Activated CD4-positive, alpha-beta T cell treated with anti-CD3 and anti-CD28 coated beads for 36 hours (primary cell): ENCODE results near the gene PNRC1. TPM values are rescaled to one million over a fixed set of nuclear protein-coding genes. Genes with fewer than 3 reads are reported as not detected.
"Not testable (repeated sequence)": the region's sequence is repeated elsewhere in the genome, so short reads cannot be mapped to it uniquely, and the experiment has no call there.

Experiments
- ATAC-seq: fragments of 200-7000 bp; cut with Tn5 transposase; one replicate; pipeline ENCODE4 v1.10.0; 2021; ENCODE audit warnings: mild to moderate bottlenecking, moderate library complexity
- CTCF ChIA-PET: fragments of 350-600 bp; sonication (Branson Sonifier 250); formaldehyde crosslinking; loops from one replicate; lab custom pipeline; 2021; ENCODE audit warnings: antibody characterized with exemption; lab: Charles Lee
- POLR2A ChIA-PET: fragments of 350-600 bp; sonication (Branson Sonifier 250); formaldehyde crosslinking; loops from one replicate; lab custom pipeline; 2021; ENCODE audit warnings: antibody characterized with exemption, inconsistent platforms; lab: Charles Lee
- DNase-seq: peaks from one replicate; pipeline ENCODE4 v3.0.0-alpha.2; 2020
- H3K27ac Mint-ChIP-seq: one replicate; pipeline ENCODE4 v1.8.0; 2021; ENCODE audit warnings: mixed read lengths
- H3K27me3 Mint-ChIP-seq: one replicate; pipeline ENCODE4 v1.8.0; 2021; ENCODE audit warnings: mixed read lengths
- H3K36me3 Mint-ChIP-seq: one replicate; pipeline ENCODE4 v1.8.0; 2021; ENCODE audit warnings: low read depth, mixed read lengths
- H3K4me1 Mint-ChIP-seq: one replicate; pipeline ENCODE4 v1.8.0; 2021; ENCODE audit warnings: mixed read lengths
- H3K4me3 Mint-ChIP-seq: one replicate; pipeline ENCODE4 v1.8.0; 2021; ENCODE audit warnings: mild to moderate bottlenecking, moderate library complexity, mixed read lengths
- H3K9me3 Mint-ChIP-seq: one replicate; pipeline ENCODE4 v1.8.0; 2021; ENCODE audit warnings: low read depth, mixed read lengths
- intact Hi-C, 2 experiments: fragments of 100-400 bp; cut with DNase I in 1 of 2; cut with micrococcal nuclease in 1 of 2; formaldehyde crosslinking; loops; one replicate each; pipeline versions ENCODE4 v1.14.2 to v1.15.1; 2022 to 2024; cut with DNase I, micrococcal nuclease
- total RNA-seq, 2 experiments: library from RNA; stranded (reverse); gene quantifications; one replicate each; pipeline ENCODE4 v1.2.3, GENCODE V29; 2021

The PNRC1 gene
- total RNA-seq, 2 experiments from 2014 or later, result 85.6 to 93.7 TPM

DNA sequence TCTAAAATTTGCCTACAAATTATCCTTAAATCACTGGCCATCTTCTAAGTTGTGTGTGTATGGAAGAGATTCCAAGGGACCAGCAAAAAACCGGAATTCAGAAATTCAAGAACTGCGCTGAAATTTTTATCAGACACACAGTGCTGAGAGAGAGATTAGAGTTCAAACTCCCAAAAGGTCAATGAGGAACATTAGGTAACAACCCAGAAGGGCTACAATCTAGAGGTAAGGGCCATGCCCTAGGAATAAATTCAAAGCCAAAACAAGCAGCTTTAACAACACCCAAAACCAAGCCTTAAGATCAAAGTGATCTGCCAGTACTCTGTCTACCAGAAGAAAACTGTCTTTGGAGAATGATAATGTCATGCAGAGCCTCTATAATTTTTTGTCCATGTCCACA, 19.6 kb downstream of the PNRC1 start:
- Mint-ChIP-seq H3K4me3 (no peak overlapping the region), H3K27ac (no peak overlapping the region), H3K27me3 (no peaks in the 10 kb centered on the region), H3K4me1 (peaks cover 9% of the 10 kb centered on the region), H3K9me3 (no peaks in the 10 kb centered on the region), H3K36me3 (no peaks in the 10 kb centered on the region)
- intact Hi-C loops, result no loop called here
- ChIA-PET CTCF (interaction anchor here (2.4 kb wide), 1 partner anchor 15 kb away, joined by 15 read pairs; no protein-coding TSS in a partner anchor), POLR2A (no interaction called here)
- DNase-seq, result no peak
- ATAC-seq, result no peak

DNA sequence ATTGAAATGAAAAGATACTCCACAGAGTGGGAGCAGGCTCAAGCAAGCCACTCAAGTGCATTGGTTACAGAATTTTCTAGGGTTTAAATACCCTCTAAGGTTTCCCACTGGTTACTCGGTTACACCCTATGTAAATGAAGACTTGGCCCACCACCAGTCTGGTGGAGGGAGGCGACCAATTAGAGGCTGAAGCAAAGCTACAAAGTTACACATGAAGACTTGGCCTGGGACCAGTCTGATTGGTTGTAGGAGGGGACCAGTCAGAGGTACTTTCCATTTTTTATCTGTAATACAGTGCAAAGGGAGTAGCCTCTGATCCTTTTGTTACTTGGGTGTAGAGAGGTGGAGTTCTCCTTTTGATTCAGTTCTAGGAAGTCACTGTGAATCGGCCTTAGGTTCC, 29.7 kb downstream of the PNRC1 start:
- Mint-ChIP-seq H3K27ac (no peak overlapping the region), H3K9me3 (no peaks in the 10 kb centered on the region), H3K4me1 (no peaks in the 10 kb centered on the region), H3K4me3 (no peak overlapping the region), H3K36me3 (no peaks in the 10 kb centered on the region), H3K27me3 (no peaks in the 10 kb centered on the region)
- ChIA-PET POLR2A (no interaction called here), CTCF (interaction anchor here (0.6 kb wide), 1 partner anchor 1563 kb away, joined by 3 read pairs; no protein-coding TSS in a partner anchor)
- DNase-seq, result no peak
- intact Hi-C loops, result loop anchor here in 1 of 2 experiments (2.0 kb wide), 1 partner anchor 51 kb away; no protein-coding TSS in a partner anchor
- ATAC-seq, result peak; percentile 19

DNA sequence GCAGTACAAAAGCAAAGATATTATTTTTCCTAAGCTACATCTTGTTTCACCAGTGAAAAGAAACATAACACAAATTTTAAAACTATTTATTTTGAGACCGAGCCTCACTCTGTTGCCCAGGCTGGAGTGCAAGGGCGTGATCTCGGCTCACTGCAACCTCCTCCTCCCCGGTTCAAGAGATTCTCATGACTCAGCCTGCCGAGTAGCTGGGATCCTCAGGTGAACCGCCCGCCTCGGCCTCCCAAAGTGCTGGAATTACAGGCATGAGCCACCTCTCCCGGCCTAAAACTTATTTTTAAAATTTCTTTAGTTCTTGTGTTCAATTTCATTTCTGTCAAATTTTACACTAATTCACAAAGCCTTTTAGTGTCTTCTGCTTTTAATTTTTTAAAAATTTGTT, 31.4 kb downstream of the PNRC1 start:
- POLR2A ChIA-PET, result interaction anchor here (0.6 kb wide), 1 partner anchor 30 kb away, joined by 3 read pairs; no protein-coding TSS in a partner anchor
- intact Hi-C loops, result loop anchor here in 1 of 2 experiments (2.0 kb wide), 1 partner anchor 53 kb away; no protein-coding TSS in a partner anchor
- peaks cover 2% of the 10 kb centered on the region for H3K4me1 Mint-ChIP-seq
- H3K4me3 Mint-ChIP-seq, result no peak overlapping the region
- peaks cover 6% of the 10 kb centered on the region for H3K27me3 Mint-ChIP-seq
- H3K27ac Mint-ChIP-seq, result no peak overlapping the region
- H3K36me3 Mint-ChIP-seq, result no peaks in the 10 kb centered on the region
- DNase-seq (no peak), ATAC-seq (no peak)
- CTCF ChIA-PET, result interaction anchor here (2.2 kb wide), 1 partner anchor 129 kb away, joined by 6 read pairs; no protein-coding TSS in a partner anchor
- no peaks in the 10 kb centered on the region for H3K9me3 Mint-ChIP-seq

DNA sequence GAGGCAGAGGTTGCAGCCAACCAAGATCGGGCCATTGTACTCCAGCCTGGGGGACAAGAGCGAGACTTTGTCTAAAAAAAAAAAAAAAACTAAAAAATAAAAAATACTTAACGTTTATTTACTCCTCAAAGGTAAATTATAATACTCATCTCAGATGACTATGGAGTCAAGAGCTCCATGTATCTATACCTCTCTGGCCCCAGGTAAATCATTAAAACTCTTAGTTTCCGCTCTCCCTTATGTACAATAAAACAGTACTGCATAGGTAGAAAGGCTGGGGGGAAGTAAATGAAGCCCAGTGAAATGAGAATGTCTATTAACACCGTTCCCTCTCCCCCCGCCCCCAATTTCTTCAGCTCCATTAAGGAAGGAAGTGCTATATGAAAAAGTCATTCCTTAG, 36.2 kb downstream of the PNRC1 start:
- Mint-ChIP-seq H3K4me1 (peaks cover 6% of the 10 kb centered on the region), H3K36me3 (no peaks in the 10 kb centered on the region), H3K9me3 (no peaks in the 10 kb centered on the region), H3K4me3 (peak overlapping the region; percentile 74), H3K27ac (no peak overlapping the region), H3K27me3 (peaks cover 10% of the 10 kb centered on the region)
- POLR2A ChIA-PET, result interaction anchor here (1.2 to 2.0 kb wide), 2 partner anchors 29 to 37 kb away, joined by 6 to 8 read pairs; partner anchors contain the start of genes PM20D2 and PNRC1
- ATAC-seq, result no peak
- no peak for DNase-seq
- CTCF ChIA-PET, result interaction anchor here (0.6 to 1.4 kb wide), 4 partner anchors 26 to 307 kb away, joined by 3 to 10 read pairs (median 4); no protein-coding TSS in a partner anchor
- intact Hi-C loops, result loop anchor here (1.0 to 5.0 kb wide), 4 partner anchors 28 to 134 kb away; partner anchors contain the start of gene PNRC1 (in 1 of the 2)

DNA sequence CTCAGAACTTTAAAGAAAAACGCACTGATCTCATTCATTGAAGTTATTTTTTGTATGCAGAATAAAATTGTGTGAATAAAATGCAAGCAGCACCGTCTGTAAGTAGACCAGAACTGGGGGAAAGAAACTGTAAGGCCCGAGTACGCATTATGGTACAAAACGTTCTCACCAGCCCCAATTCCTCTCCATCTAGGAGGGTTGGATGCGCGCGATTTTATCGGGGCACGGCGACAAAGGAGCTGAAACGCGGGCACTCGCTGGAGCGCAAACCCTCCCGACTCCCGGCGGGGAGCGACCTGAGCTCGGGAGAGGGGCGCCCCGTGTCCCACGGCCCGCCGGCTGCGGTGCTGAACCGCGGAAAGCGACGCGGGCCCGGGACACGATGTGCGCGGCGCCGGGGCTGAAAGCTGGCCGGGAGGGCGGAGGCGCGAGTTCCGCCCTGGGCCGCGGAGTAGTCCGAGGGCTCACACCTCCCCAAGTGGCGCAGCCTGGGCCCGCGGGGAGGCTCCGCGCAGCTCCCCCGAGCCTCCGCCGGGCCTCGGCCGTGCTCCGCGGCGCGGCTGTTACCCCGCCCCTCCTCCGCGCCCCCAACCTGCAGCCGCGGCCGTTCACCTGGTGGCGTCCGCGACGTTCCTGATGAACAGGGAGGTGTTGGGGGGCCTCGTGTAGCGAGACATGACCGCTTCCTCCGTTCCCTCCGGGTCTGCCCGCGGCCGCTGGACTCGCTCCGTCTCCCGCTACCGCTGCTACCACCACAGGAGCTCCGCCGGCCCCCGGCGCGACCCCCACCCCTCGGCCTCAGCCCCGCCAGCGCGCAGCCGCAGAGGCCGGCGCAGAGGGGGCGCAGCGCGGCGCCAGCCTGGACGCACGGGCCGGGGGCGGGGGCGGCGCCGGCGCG, 36.9 kb downstream of the PNRC1 start, which contains the start of gene SRSF12:
SRSF12 (minus strand) TSS at position 861 of the 898 bp plus-strand sequence; CDS start at position 677, 184 bp downstream.
- DNase-seq, result peak; percentile 53
- Mint-ChIP-seq H3K4me3 (peak within 1 kb of the TSS; percentile 74), H3K36me3 (no peaks in the 10 kb centered on the region), H3K27ac (no peak within 1 kb of the TSS), H3K9me3 (no peaks in the 10 kb centered on the region), H3K4me1 (peaks cover 6% of the 10 kb centered on the region), H3K27me3 (peaks cover 10% of the 10 kb centered on the region)
- ChIA-PET CTCF (interaction anchor here (0.6 to 1.4 kb wide), 3 partner anchors 27 to 307 kb away, joined by 3 to 10 read pairs (median 4); no protein-coding TSS in a partner anchor), POLR2A (interaction anchor here (0.7 to 2.0 kb wide), 4 partner anchors 28 to 38 kb away, joined by 3 to 8 read pairs (median 5); partner anchors contain the start of genes PM20D2 and PNRC1)
- ATAC-seq, result peak; percentile 89
- intact Hi-C loops, result loop anchor here (1.0 to 5.0 kb wide), 4 partner anchors 27 to 135 kb away; partner anchors contain the start of gene PNRC1 (in 1 of the 2)

DNA sequence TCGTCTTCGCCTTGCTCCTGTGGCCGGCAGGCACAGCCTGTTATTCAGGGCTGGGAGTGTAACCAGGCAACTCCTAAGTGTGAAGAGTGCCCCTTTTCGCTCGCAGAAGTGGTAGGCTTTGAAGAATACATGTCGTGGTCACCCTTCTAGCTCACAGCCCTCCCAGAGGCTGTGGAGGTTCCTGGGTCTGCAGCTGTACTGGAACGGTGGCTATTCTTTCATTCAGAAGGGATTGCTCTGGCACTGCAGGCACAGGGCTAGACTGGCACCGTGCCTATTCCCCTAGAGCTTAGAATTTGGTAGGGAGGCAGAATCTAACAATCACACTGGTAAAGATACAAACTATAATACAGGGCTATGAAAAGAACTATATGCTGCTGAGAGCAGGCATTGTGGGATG, 38.4 kb downstream of the PNRC1 start:
- peaks cover 10% of the 10 kb centered on the region for H3K27me3 Mint-ChIP-seq
- peak overlapping the region; percentile 3 for H3K4me3 Mint-ChIP-seq
- CTCF ChIA-PET, result interaction anchor here (0.9 kb wide), 1 partner anchor 136 kb away, joined by 3 read pairs; no protein-coding TSS in a partner anchor
- POLR2A ChIA-PET, result interaction anchor here (0.6 kb wide), 1 partner anchor 1878 kb away, joined by 3 read pairs; no protein-coding TSS in a partner anchor
- H3K4me1 Mint-ChIP-seq, result peaks cover 6% of the 10 kb centered on the region
- H3K9me3 Mint-ChIP-seq, result no peaks in the 10 kb centered on the region
- H3K36me3 Mint-ChIP-seq, result no peaks in the 10 kb centered on the region
- no peak overlapping the region for H3K27ac Mint-ChIP-seq
- DNase-seq (no peak), ATAC-seq (no peak)
- intact Hi-C loops, result loop anchor here in 1 of 2 experiments (5.0 kb wide), 1 partner anchor 137 kb away; no protein-coding TSS in a partner anchor

DNA sequence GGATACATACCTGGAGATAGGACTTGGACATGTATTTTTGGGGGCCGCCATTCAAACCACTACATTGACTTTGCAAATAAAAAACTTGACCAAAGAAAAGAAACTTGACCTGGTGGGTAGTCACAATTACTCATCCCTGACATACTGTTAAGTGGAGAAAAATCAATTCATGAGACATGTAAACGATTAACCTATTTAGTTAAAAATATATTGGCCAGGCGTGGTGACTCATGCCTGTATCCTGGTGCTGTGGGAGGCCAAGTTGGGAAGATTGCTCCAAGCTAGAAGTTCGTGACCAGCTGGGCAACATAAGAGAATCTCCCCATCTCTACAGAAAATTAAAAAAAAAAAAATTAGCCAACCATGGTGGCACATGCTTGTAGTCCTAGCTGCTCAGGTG, 39.8 kb downstream of the PNRC1 start:
- peaks cover 10% of the 10 kb centered on the region for H3K27me3 Mint-ChIP-seq
- no peak for DNase-seq
- no peak overlapping the region for H3K27ac Mint-ChIP-seq
- no peak for ATAC-seq
- no peaks in the 10 kb centered on the region for H3K9me3 Mint-ChIP-seq
- CTCF ChIA-PET, result interaction anchor here (0.5 to 1.6 kb wide), 8 partner anchors 12 to 138 kb away, joined by 3 to 9 read pairs (median 4); partner anchors contain the start of gene PM20D2
- H3K36me3 Mint-ChIP-seq, result no peaks in the 10 kb centered on the region
- POLR2A ChIA-PET, result no interaction called here
- intact Hi-C loops, result loop anchor here in 1 of 2 experiments (5.0 kb wide), 1 partner anchor 138 kb away; no protein-coding TSS in a partner anchor
- peaks cover 6% of the 10 kb centered on the region for H3K4me1 Mint-ChIP-seq
- H3K4me3 Mint-ChIP-seq, result no peak overlapping the region

DNA sequence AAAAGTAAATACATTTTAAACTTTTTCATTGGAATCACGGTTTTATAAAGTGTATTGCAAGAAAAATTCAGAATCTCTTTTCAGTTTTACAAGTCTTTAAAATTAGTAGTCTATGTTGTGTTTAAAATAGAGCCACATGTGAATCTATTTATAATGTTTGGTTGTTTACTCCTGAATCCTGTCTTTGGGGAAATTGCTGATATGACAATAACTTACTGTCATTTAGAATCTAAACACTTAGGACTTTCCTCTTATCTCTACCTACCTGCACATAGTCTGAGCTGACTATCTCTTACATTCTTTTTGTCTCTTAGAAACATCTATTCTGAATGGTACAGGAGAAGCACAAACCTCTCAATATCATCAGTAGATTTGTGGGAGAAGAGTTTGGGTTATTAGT, 41.4 kb downstream of the PNRC1 start:
- Mint-ChIP-seq H3K9me3 (no peaks in the 10 kb centered on the region), H3K27me3 (peaks cover 3% of the 10 kb centered on the region), H3K4me3 (no peak overlapping the region), H3K4me1 (peaks cover 4% of the 10 kb centered on the region), H3K36me3 (no peaks in the 10 kb centered on the region), H3K27ac (no peak overlapping the region)
- CTCF ChIA-PET, result interaction anchor here (1.1 to 1.3 kb wide), 3 partner anchors 17 to 139 kb away, joined by 3 to 4 read pairs (median 4); no protein-coding TSS in a partner anchor
- intact Hi-C loops, result loop anchor here (1.0 to 5.0 kb wide), 3 partner anchors 120 to 140 kb away; no protein-coding TSS in a partner anchor
- ATAC-seq, result no peak
- POLR2A ChIA-PET, result interaction anchor here (1.0 kb wide), 1 partner anchor 24 kb away, joined by 3 read pairs; the partner anchor contains the start of gene PM20D2
- no peak for DNase-seq

DNA sequence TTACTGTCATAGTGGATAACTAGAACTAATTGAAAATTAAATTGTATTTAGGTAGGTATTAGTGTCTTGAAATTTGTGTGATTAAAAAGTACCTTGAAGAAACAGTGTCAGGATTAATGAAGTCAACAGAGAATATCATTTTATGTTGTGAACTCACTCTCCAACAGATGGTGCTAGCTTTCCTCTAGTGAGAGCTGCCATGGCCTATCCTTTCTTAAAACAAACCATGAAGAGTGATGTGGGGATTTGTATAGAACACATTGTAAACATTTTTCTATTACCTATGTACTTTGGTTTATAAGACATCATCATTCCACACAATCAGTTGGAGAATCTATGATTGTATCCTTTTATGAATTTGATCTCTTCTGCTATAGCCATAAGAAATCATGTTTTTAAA, 42.1 kb downstream of the PNRC1 start:
- intact Hi-C loops, result loop anchor here (1.0 to 5.0 kb wide), 3 partner anchors 120 to 140 kb away; no protein-coding TSS in a partner anchor
- Mint-ChIP-seq H3K9me3 (no peaks in the 10 kb centered on the region), H3K27me3 (no peaks in the 10 kb centered on the region), H3K4me1 (no peaks in the 10 kb centered on the region), H3K27ac (no peak overlapping the region), H3K36me3 (no peaks in the 10 kb centered on the region), H3K4me3 (no peak overlapping the region)
- peak; percentile 71 for ATAC-seq
- no peak for DNase-seq
- ChIA-PET CTCF (interaction anchor here (1.1 to 1.6 kb wide), 4 partner anchors 18 to 139 kb away, joined by 4 to 5 read pairs (median 5); no protein-coding TSS in a partner anchor), POLR2A (interaction anchor here (1.0 kb wide), 1 partner anchor 23 kb away, joined by 3 read pairs; the partner anchor contains the start of gene PM20D2)

DNA sequence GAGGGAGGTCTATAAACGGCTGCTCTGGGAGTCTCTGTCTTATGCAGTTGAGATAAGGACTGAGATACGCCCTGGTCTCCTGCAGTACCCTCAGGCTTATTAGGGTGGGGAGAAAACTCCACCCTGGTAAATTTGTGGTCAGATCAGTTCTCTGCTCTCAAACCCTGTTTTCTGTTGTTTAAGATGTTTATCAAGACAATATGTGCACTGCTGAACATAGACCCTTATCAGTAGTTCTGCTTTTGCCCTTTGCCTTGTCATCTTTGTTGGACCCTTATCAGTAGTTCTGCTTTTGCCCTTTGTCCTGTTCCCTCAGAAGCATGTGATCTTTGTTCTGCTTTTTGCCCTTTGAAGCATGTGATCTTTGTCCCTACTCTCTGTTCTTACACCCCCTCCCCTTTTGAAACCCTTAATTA, 47.7 kb downstream of the PNRC1 start:
- ATAC-seq, H3K4me1 Mint-ChIP-seq, CTCF ChIA-PET, intact Hi-C loops, H3K36me3 Mint-ChIP-seq, H3K27ac Mint-ChIP-seq, H3K9me3 Mint-ChIP-seq, DNase-seq, H3K4me3 Mint-ChIP-seq, H3K27me3 Mint-ChIP-seq, POLR2A ChIA-PET: not testable (repeated sequence)
